Suprapubic skin (tissue), 4 donors: ENCODE results near the gene GTPBP6. TPM values are rescaled to one million over a fixed set of nuclear protein-coding genes. Genes with fewer than 3 reads are reported as not detected.
A peak's percentile ranks its signal among the peaks of the same experiment; 100 is the strongest.

Source experiments
- DNase-seq, 2 donors: peaks; one replicate each; pipeline ENCODE4 v3.0.0-alpha.2; 2019; ENCODE audit warnings: low spot score in 2 of 2
- H3K27ac ChIP-seq: fragments of 200-600 bp; sonication (generic); one replicate; pipeline ENCODE4 v1.5.1; 2019
- H3K27me3 ChIP-seq: fragments of 200-600 bp; sonication (generic); one replicate; pipeline ENCODE4 v1.5.1; 2019
- H3K36me3 ChIP-seq: fragments of 200-600 bp; sonication (generic); one replicate; pipeline ENCODE4 v1.5.1; 2019
- H3K4me1 ChIP-seq: fragments of 200-600 bp; sonication (generic); one replicate; pipeline ENCODE4 v1.5.1; 2019
- H3K4me3 ChIP-seq: fragments of 200-600 bp; sonication (generic); one replicate; pipeline ENCODE4 v1.5.1; 2019; ENCODE audit warnings: mild to moderate bottlenecking
- H3K9me3 ChIP-seq: fragments of 200-600 bp; sonication (generic); one replicate; pipeline ENCODE4 v1.5.1; 2019
- EP300 ChIP-seq: sonication (generic); formaldehyde crosslinking; IDR thresholded peaks from one replicate; pipeline ENCODE4 v1.6.1; 2017; ENCODE audit warnings: antibody characterized with exemption
- POLR2A ChIP-seq, 2 donors: fragments of 450-650 bp; IDR thresholded peaks; one replicate each; pipeline ENCODE4 v1.6.1; 2017; ENCODE audit warnings: antibody characterized with exemption in 2 of 2, mild to moderate bottlenecking in 2 of 2, moderate library complexity in 2 of 2
- POLR2AphosphoS5 ChIP-seq, 3 donors: sonication (generic); formaldehyde crosslinking; IDR thresholded peaks; one replicate each; pipeline ENCODE4 v1.6.1; 2017; ENCODE audit warnings: antibody characterized with exemption in 3 of 3
- WGBS: methylation state at CpG from one replicate; pipeline ENCODE4 v1.1.5; 2018; 5-methylcytosine and 5-hydroxymethylcytosine counted together
- total RNA-seq, 4 donors: library from RNA; depleted of rRNA; stranded (reverse); fragments of >200 nt; gene quantifications; one replicate each; pipeline ENCODE4 v1.1.0, GENCODE V29; 2016
- TF ChIP-seq, protein P1 (sequence below), 2 donors: fragments of 200-600 bp in 1 of 2; fragments of 450-650 bp in 1 of 2; sonication (generic) in 1 of 2; IDR thresholded peaks; one replicate each; pipeline ENCODE4 v1.5.1; 2016 to 2019; ENCODE audit warnings: antibody characterized with exemption in 2 of 2, mild to moderate bottlenecking in 1 of 2, moderate library complexity in 1 of 2

Gene GTPBP6
- total RNA-seq, 4 donors from 2014 or later, result 29.7 to 36.4 (median 34.3) TPM

DNA sequence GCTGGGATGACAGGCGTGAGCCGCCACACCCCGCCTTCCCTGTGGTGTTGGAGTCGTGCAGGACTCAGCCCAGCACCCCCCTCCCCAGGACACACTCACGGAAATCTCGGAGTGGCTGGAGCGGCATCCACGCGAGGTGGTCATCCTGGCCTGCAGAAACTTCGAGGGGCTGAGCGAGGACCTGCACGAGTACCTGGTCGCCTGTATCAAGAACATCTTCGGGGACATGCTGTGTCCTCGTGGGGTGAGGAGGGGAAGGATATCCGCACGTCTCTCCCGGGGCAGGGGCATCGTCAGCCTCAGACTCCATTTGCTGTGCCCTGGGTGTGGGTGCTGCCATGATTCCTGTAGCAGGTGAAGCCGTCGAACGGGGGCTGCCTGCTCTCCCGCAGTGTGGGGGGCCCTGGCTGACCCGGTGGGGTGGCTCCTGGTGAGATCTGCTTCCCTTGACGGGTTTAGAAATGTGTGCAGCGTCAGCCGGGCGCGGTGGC is 27.1 kb downstream of the GTPBP6 start:
- 96% methylated on average over 24 of the region's 29 CpGs for WGBS
- DNase-seq, result peak; percentile 48 to 72
- Histone ChIP-seq H3K4me3 (no peak overlapping the region), H3K27ac (no peak overlapping the region), H3K4me1 (no peaks in the 10 kb centered on the region), H3K36me3 (peaks cover 72% of the 10 kb centered on the region), H3K27me3 (no peaks in the 10 kb centered on the region), H3K9me3 (no peaks in the 10 kb centered on the region)
- TF ChIP-seq, protein P1, sequence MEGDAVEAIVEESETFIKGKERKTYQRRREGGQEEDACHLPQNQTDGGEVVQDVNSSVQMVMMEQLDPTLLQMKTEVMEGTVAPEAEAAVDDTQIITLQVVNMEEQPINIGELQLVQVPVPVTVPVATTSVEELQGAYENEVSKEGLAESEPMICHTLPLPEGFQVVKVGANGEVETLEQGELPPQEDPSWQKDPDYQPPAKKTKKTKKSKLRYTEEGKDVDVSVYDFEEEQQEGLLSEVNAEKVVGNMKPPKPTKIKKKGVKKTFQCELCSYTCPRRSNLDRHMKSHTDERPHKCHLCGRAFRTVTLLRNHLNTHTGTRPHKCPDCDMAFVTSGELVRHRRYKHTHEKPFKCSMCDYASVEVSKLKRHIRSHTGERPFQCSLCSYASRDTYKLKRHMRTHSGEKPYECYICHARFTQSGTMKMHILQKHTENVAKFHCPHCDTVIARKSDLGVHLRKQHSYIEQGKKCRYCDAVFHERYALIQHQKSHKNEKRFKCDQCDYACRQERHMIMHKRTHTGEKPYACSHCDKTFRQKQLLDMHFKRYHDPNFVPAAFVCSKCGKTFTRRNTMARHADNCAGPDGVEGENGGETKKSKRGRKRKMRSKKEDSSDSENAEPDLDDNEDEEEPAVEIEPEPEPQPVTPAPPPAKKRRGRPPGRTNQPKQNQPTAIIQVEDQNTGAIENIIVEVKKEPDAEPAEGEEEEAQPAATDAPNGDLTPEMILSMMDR (IDR thresholded peaks at IDR 0.05), result no peak
- TF ChIP-seq POLR2A (IDR thresholded peaks at IDR 0.05) (no peak), POLR2AphosphoS5 (IDR thresholded peaks at IDR 0.05) (no peak), EP300 (no peak)

DNA sequence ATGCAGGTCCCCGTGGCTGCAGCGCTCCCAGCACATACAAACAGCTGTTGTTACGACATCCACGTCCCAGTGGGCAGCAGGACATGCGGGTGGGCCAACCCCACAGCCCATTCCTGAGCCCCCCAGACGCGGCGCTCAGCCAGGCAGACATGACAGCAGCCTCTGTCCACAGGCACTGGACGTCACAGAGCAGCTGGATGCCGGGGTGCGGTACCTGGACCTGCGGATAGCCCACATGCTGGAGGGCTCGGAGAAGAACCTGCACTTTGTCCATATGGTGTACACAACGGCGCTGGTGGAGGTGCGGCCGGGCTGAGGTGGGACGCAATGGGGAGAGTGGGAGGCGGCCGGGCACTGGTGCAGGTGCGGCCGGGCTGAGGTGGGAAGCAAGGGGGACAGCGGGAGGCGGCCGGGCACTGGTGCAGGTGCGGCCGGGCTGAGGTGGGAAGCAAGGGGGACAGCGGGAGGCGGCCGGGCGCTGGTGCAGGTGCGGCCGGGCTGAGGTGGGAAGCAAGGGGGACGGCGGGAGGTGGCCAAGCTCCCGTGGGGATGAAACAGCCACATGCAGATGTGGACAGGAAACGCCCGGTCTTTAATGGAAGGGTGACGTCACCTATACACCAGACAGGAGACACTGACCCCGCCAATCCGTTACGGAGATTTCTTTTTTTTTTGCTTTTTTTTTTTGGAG is 28.0 kb downstream of the GTPBP6 start:
- H3K27me3 ChIP-seq, result no peaks in the 10 kb centered on the region
- H3K36me3 ChIP-seq, result peaks cover 66% of the 10 kb centered on the region
- H3K4me3 ChIP-seq, result no peak overlapping the region
- H3K27ac ChIP-seq, result no peak overlapping the region
- 89% methylated on average over 37 of the region's 42 CpGs for WGBS
- TF ChIP-seq, protein P1 (IDR thresholded peaks at IDR 0.05), result no peak
- TF ChIP-seq POLR2AphosphoS5 (IDR thresholded peaks at IDR 0.05) (no peak), POLR2A (IDR thresholded peaks at IDR 0.05) (no peak), EP300 (no peak)
- DNase-seq, result peak; percentile 48 to 73
- no peaks in the 10 kb centered on the region for H3K9me3 ChIP-seq
- no peaks in the 10 kb centered on the region for H3K4me1 ChIP-seq

DNA sequence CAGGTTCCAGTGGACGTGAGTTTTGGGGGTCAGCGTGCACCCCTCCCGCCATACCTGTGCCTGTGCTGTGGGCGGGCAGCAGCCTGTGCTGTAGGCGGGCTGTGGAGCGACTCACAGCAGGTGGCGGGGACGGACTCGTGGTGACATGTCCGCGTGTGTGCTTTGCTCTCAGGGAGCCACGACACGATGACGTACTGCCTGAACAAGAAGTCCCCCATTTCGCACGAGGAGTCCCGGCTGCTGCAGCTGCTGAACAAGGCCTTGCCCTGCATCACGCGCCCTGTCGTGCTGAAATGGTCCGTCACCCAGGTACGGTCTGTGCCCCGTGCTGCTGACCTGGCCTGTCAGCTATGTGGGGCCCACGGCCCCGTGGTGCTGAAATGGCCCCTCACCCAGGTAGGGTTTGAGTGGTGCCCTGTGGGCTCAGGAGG is 30.0 kb downstream of the GTPBP6 start:
- Histone ChIP-seq H3K27me3 (no peaks in the 10 kb centered on the region), H3K4me1 (peaks cover 4% of the 10 kb centered on the region), H3K9me3 (no peaks in the 10 kb centered on the region), H3K27ac (no peak overlapping the region), H3K4me3 (no peak overlapping the region), H3K36me3 (peaks cover 66% of the 10 kb centered on the region)
- TF ChIP-seq, protein P1 (IDR thresholded peaks at IDR 0.05), result no peak
- no peak for TF ChIP-seq POLR2AphosphoS5 (IDR thresholded peaks at IDR 0.05)
- TF ChIP-seq POLR2A (IDR thresholded peaks at IDR 0.05), result no peak
- no peak for TF ChIP-seq EP300
- WGBS, result 96% methylated on average over 4 of the region's 25 CpGs
- DNase-seq, result peak; percentile 49 to 72

DNA sequence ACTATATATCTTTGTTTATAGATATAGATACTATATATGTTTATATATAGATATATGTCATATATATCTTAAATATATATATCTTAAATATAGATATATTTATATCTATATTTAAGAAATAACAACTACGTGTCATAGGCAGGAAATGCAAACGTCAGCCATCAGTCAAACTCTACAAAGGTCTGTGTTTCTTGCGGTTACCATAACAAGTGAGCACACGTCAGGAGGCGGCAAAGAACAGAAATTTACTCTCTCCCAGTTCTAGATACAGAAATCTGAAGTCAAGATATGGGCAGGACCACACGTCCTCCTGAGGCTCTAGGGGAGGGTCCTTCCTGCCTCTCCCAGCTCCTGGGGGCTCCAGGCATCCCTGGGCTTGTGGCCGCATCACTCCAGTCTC is 30.9 kb downstream of the GTPBP6 start:
- DNase-seq, result no peak
- Histone ChIP-seq H3K4me1 (peaks cover 9% of the 10 kb centered on the region), H3K36me3 (peaks cover 57% of the 10 kb centered on the region), H3K4me3 (no peak overlapping the region), H3K9me3 (no peaks in the 10 kb centered on the region), H3K27me3 (no peaks in the 10 kb centered on the region), H3K27ac (no peak overlapping the region)
- WGBS, result 78% methylated on average over 7 of the region's 7 CpGs
- TF ChIP-seq POLR2AphosphoS5 (IDR thresholded peaks at IDR 0.05), result no peak
- TF ChIP-seq, protein P1 (IDR thresholded peaks at IDR 0.05), result no peak
- TF ChIP-seq EP300, result no peak
- TF ChIP-seq POLR2A (IDR thresholded peaks at IDR 0.05), result no peak

DNA sequence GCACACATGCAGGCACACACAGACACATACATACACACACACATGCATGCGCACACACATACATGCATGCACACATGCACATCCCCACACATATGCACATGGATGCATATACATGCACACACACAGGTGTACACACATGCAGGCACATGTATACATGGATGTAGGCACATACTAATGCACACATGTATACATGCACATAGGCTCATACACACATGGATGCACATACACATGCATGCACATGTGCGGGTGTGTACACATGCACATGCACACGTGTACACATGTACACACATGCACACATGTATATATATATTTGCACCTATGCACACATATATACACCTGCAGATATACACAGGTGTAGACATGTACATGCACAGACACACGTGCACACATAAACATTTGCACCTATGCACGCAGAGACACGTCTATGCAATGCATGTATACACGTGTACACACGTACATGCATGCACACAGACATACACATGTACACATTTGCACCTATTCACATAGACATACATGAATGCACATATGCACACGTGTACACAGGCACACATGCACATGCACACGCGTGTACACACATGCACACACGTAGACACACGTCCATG is 33.4 kb downstream of the GTPBP6 start:
- WGBS, result 96% methylated on average over 12 of the region's 13 CpGs
- TF ChIP-seq, protein P1 (IDR thresholded peaks at IDR 0.05), result no peak
- no peak for TF ChIP-seq POLR2A (IDR thresholded peaks at IDR 0.05)
- no peak for TF ChIP-seq POLR2AphosphoS5 (IDR thresholded peaks at IDR 0.05)
- no peak for TF ChIP-seq EP300
- Histone ChIP-seq H3K27me3 (no peaks in the 10 kb centered on the region), H3K36me3 (peaks cover 34% of the 10 kb centered on the region), H3K4me3 (no peak overlapping the region), H3K4me1 (peaks cover 25% of the 10 kb centered on the region), H3K9me3 (no peaks in the 10 kb centered on the region), H3K27ac (no peak overlapping the region)
- DNase-seq, result no peak
